ENCODE measurements around the gene SSUH2. TPM values are rescaled to one million over a fixed set of nuclear protein-coding genes. Genes with fewer than 3 reads are reported as not detected.

SSUH2 gene
- polyA plus RNA-seq, 3 donors = not detected

- intact Hi-C loops (cut with micrococcal nuclease) = no loop called here
- peaks cover 0 to 3% of the 10 kb centered on the region in 2 donors for H3K27me3 ChIP-seq (ENCODE audit: control insufficient read depth in 2 of 2, insufficient read depth in 2 of 2, low read length in 2 of 2)
These were observed 2.8 kb upstream of the SSUH2 start for GRCh38 chr3:8647137-8647985.

More at GRCh38 chr3:8647137-8647985, 2.8 kb upstream of the SSUH2 start:
- Histone ChIP-seq H3K36me3 (replicated peaks in 1 of 2; ENCODE audit: control insufficient read depth in 1 of 2, insufficient read depth in 2 of 2, low read length in 2 of 2) (no peaks in the 10 kb centered on the region), H3K4me1 (ENCODE audit: control insufficient read depth in 1 of 2, insufficient read depth in 2 of 2, low read length in 2 of 2) (no peaks in the 10 kb centered on the region), H3K9ac (ENCODE audit: insufficient read depth, low read length, poor library complexity, severe bottlenecking) (no peak overlapping the region), H3K79me2 (ENCODE audit: insufficient read depth, low read length) (no peaks in the 10 kb centered on the region), H2AFZ (ENCODE audit: insufficient read depth, low read depth, low read length, poor library complexity, severe bottlenecking) (no peak overlapping the region), H3K27ac (ENCODE audit: low read depth in 1 of 2, low read length in 2 of 2) (no peak overlapping the region), H3K9me3 (replicated peaks in 1 of 2; ENCODE audit: control insufficient read depth in 1 of 2, insufficient read depth in 1 of 2, low read length in 2 of 2) (no peaks in the 10 kb centered on the region), H4K20me1 (ENCODE audit: insufficient read depth, low read length) (no peaks in the 10 kb centered on the region), H3K4me3 (replicated peaks in 1 of 3; ENCODE audit: low read depth in 2 of 3, low read length in 3 of 3) (no peak overlapping the region), H3K4me2 (replicated peaks; ENCODE audit: extremely low read depth, low read length, poor library complexity, severe bottlenecking) (no peak overlapping the region)
- Mint-ChIP-seq H3K27me3 (ENCODE audit: low read depth in 3 of 3) (peaks cover 5 to 18% (median 17%) of the 10 kb centered on the region in 3 donors), H3K9me3 (no peaks in the 10 kb centered on the region), H3K36me3 (no peaks in the 10 kb centered on the region), H3K27ac (no peak overlapping the region), H3K4me1 (no peaks in the 10 kb centered on the region), H3K4me3 (no peak overlapping the region)
- TF ChIP-seq CTCF (IDR thresholded peaks at IDR 0.05) = no peak
- 92% methylated on average over 9 of the region's 12 CpGs for WGBS (ENCODE audit: insufficient coverage)
- no peak for DNase-seq
